ENCODE results near the gene NOL4L. TPM values are rescaled to one million over a fixed set of nuclear protein-coding genes. Genes with fewer than 3 reads are reported as not detected.
A peak's percentile ranks its signal among the peaks of the same experiment; 100 is the strongest.

The NOL4L gene
- polyA plus RNA-seq, 2 of the 4 experiments (the other 2 are of a cell fraction) = 9.5 to 11.8 TPM

- DNase-seq (ENCODE audit: low read depth in 1 of 2, low spot score in 1 of 2) (no peak), FAIRE-seq (no peak), ATAC-seq (no peak)
- Histone ChIP-seq H3K27ac (peak overlapping the region in 1 of 2 experiments; percentile 97; a peak in 2 of 6 replicates), H3K4me2 (no peak overlapping the region), H3K4me1 (peaks cover 61% of the 10 kb centered on the region), H3K4me3 (no peak overlapping the region), H3K9me3 (no peaks in the 10 kb centered on the region)
- 95% methylated on average over 11 of the region's 11 CpGs for WGBS (ENCODE audit: missing lambda C conversion rate)
- no peak for TF ChIP-seq ZSCAN20 (CRISPR knock-in tag; IDR thresholded peaks at IDR 0.05)
- no peak for TF ChIP-seq NPAS2 (CRISPR knock-in tag; IDR thresholded peaks at IDR 0.05; ENCODE audit: borderline replicate concordance)
- TF ChIP-seq EP300 (IDR thresholded peaks at IDR 0.05) = no peak
- TF ChIP-seq CEBPB (IDR thresholded peaks at IDR 0.05) = no peak
- no peak for TF ChIP-seq BCL3 (IDR thresholded peaks at IDR 0.05)
- no peak for TF ChIP-seq PBX3 (IDR thresholded peaks at IDR 0.05)
- TF ChIP-seq RFX5 (IDR thresholded peaks at IDR 0.05) = no peak
- no peak for TF ChIP-seq MAFK (IDR thresholded peaks at IDR 0.05; ENCODE audit: partially characterized antibody)
- TF ChIP-seq BHLHE40 (IDR thresholded peaks at IDR 0.05; ENCODE audit: low read depth, low read length) = no peak
- no peak for TF ChIP-seq FOXS1 (CRISPR knock-in tag; IDR thresholded peaks at IDR 0.05)
- no peak for TF ChIP-seq JUN (IDR thresholded peaks at IDR 0.05)
- no peak for TF ChIP-seq CBX8 (IDR thresholded peaks at IDR 0.05)
- TF ChIP-seq ZFP36 (IDR thresholded peaks at IDR 0.05; ENCODE audit: borderline replicate concordance, partially characterized antibody) = no peak
- no peak for TF ChIP-seq NFE2L2 (conservative IDR thresholded peaks at IDR 0.05; ENCODE audit: low read length)
- no peak for TF ChIP-seq HEYL (CRISPR knock-in tag; IDR thresholded peaks at IDR 0.05)
- POLR2A ChIA-PET = no interaction called here
- CTCF ChIA-PET = interaction anchor here (0.6 to 2.6 kb wide), 4 partner anchors 8 to 175 kb away, joined by 3 to 12 read pairs (median 4); no protein-coding TSS in a partner anchor
These were observed 107.3 kb downstream of the NOL4L start for GRCh38 chr20:32477594-32478512.

- 94% methylated on average over 22 of the region's 22 CpGs for WGBS (ENCODE audit: missing lambda C conversion rate)
- ATAC-seq (no peak), DNase-seq (ENCODE audit: low read depth in 1 of 2, low spot score in 1 of 2) (no peak), FAIRE-seq (no peak)
- peak overlapping the region; percentile 95 for H3K4me2 ChIP-seq
- H3K27ac ChIP-seq = peak overlapping the region; percentile 97 to 98
- TF ChIP-seq CEBPB (IDR thresholded peaks at IDR 0.05) = no peak
- no peak for TF ChIP-seq JUNB (IDR thresholded peaks at IDR 0.05)
- no peak for TF ChIP-seq E2F6 (IDR thresholded peaks at IDR 0.05; ENCODE audit: borderline replicate concordance, low read depth)
- TF ChIP-seq CBX8 (IDR thresholded peaks at IDR 0.05) = no peak
- TF ChIP-seq BHLHE40 (IDR thresholded peaks at IDR 0.05; ENCODE audit: low read depth, low read length) = no peak
- TF ChIP-seq SMC3 (IDR thresholded peaks at IDR 0.05) = no peak
- TF ChIP-seq HEYL (CRISPR knock-in tag; IDR thresholded peaks at IDR 0.05) = no peak
- no peak for TF ChIP-seq RARB (CRISPR knock-in tag; IDR thresholded peaks at IDR 0.05)
- H3K4me3 ChIP-seq = no peak overlapping the region
- POLR2A ChIA-PET = no interaction called here
- H3K9me3 ChIP-seq = no peaks in the 10 kb centered on the region
- CTCF ChIA-PET = interaction anchor here (0.6 to 2.6 kb wide), 4 partner anchors 9 to 319 kb away, joined by 3 to 12 read pairs (median 4); no protein-coding TSS in a partner anchor
- peaks cover 56% of the 10 kb centered on the region for H3K4me1 ChIP-seq
These were observed 108.2 kb downstream of the NOL4L start for GRCh38 chr20:32476684-32477593.
